GM12891 (cell line): ENCODE data around the gene PLEKHA5.

Source experiments
- PAX5 ChIP-seq: IDR thresholded peaks from 2 replicates; pipeline ENCODE4 v1.6.1; 2011; ENCODE audit warnings: low read length, moderate library complexity, mild to moderate bottlenecking; ENCODE audit not compliant: insufficient read depth, severe bottlenecking
- POLR2A ChIP-seq: IDR thresholded peaks from 2 replicates; pipeline ENCODE4 v1.6.1; 2011; ENCODE audit warnings: low read depth, low read length, control low read depth
- POLR2AphosphoS5 ChIP-seq: IDR thresholded peaks from 2 replicates; pipeline ENCODE4 v1.6.1; 2011; ENCODE audit warnings: low read depth, low read length, control low read depth
- POU2F2 ChIP-seq: IDR thresholded peaks from 2 replicates; pipeline ENCODE4 v1.6.1; 2011; ENCODE audit warnings: low read depth, mild to moderate bottlenecking, control low read depth, low read length, moderate library complexity
- SPI1 ChIP-seq: IDR thresholded peaks from 2 replicates; pipeline ENCODE4 v1.6.1; 2011; ENCODE audit warnings: low read depth, low read length, control low read depth
- TAF1 ChIP-seq: IDR thresholded peaks from 2 replicates; pipeline ENCODE4 v1.6.1; 2011; ENCODE audit warnings: low read depth, low read length, control low read depth

DNA sequence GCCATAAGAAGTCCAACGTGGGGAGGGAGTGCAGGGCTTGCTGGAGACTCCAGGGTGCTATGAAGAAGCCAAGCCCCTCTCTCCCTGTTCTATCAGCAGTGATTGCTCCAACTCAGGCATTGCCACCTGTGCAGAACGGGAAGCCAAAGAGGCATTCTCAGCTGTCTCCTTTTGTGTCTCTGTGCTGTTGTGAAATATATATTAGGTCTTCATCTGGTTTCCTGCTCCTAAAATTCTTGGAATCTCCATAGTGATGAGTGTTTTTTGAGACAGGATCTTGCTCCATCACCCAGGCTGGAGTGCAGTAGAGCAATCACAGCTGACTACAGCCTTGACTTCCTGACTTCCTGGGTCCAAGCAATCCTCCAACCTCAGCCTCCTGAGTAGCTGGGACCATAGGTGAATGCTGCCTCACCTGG lies 258.6 kb downstream of the PLEKHA5 start:
- TF ChIP-seq POLR2A (no peak), POLR2AphosphoS5 (no peak), SPI1 (no peak), TAF1 (no peak), POU2F2 (no peak), PAX5 (no peak)
